H1 (cell line): ENCODE data around the gene MACROD2.

Experiments
- CHD7 ChIP-seq: fragments of 300-600 bp; sonication (generic); IDR thresholded peaks from 2 replicates; pipeline ENCODE4 v1.7.1; 2012; ENCODE audit warnings: low read length, moderate library complexity, mild to moderate bottlenecking, inconsistent platforms; ENCODE audit not compliant: insufficient replicate concordance
- CREB1 ChIP-seq: IDR thresholded peaks from 2 replicates; pipeline ENCODE4 v1.6.1; 2012; ENCODE audit warnings: inconsistent platforms
- EZH2 ChIP-seq: fragments of 200-600 bp; sonication (generic); IDR thresholded peaks from 2 replicates; pipeline ENCODE4 v1.7.1; 2012; ENCODE audit warnings: low read depth, mild to moderate bottlenecking, moderate library complexity, low read length, inconsistent platforms; ENCODE audit not compliant: severe bottlenecking
- FOSL1 ChIP-seq: IDR thresholded peaks from 2 replicates; pipeline ENCODE4 v1.6.1; 2011; ENCODE audit warnings: mild to moderate bottlenecking, low read depth, low read length, moderate library complexity; ENCODE audit not compliant: insufficient read depth
- POLR2A ChIP-seq, 2 experiments: IDR thresholded peaks; 1 replicate in 1 of 2; 2 replicates in 1 of 2; pipeline ENCODE4 v1.6.1; 2011; ENCODE audit warnings: low read depth in 2 of 2, low read length in 2 of 2, mild to moderate bottlenecking in 2 of 2; ENCODE audit errors: control extremely low read depth in 1 of 2
- POLR2AphosphoS5 ChIP-seq: IDR thresholded peaks from 2 replicates; pipeline ENCODE4 v1.6.1; 2011; ENCODE audit warnings: low read depth, low read length
- RBBP5 ChIP-seq: IDR thresholded peaks from 2 replicates; pipeline ENCODE4 v1.7.1; 2012; ENCODE audit warnings: low read depth, mild to moderate bottlenecking, inconsistent platforms, low read length, moderate library complexity, borderline replicate concordance
- SIN3A ChIP-seq, 2 experiments: IDR thresholded peaks in 1 of 2; conservative IDR thresholded peaks in 1 of 2; 2 replicates each; pipeline ENCODE4 v1.6.1; 2011 to 2012; ENCODE audit warnings: low read length in 2 of 2, improper control_type of control experiment in 1 of 2, low read depth in 1 of 2, mild to moderate bottlenecking in 1 of 2
- SP2 ChIP-seq: IDR thresholded peaks from 2 replicates; pipeline ENCODE4 v1.6.1; 2012; ENCODE audit warnings: mild to moderate bottlenecking, low read length, inconsistent platforms
- TAF1 ChIP-seq: IDR thresholded peaks from 2 replicates; pipeline ENCODE4 v1.6.1; 2011; ENCODE audit warnings: mild to moderate bottlenecking, low read depth, low read length
- YY1 ChIP-seq: IDR thresholded peaks from 2 replicates; pipeline ENCODE4 v1.6.1; 2011; ENCODE audit warnings: low read depth, mild to moderate bottlenecking, low read length
- TF ChIP-seq, protein P1 (sequence below), 3 experiments: IDR thresholded peaks; 1 replicate in 2 of 3; 2 replicates in 1 of 3; pipeline versions ENCODE4 v1.5.1 to v1.6.1; 2011; ENCODE audit warnings: low read length in 3 of 3, mild to moderate bottlenecking in 3 of 3, inconsistent platforms in 2 of 3, low read depth in 1 of 3, moderate library complexity in 1 of 3; ENCODE audit not compliant: insufficient read depth in 1 of 3; ENCODE audit errors: control extremely low read depth in 1 of 3
- TF ChIP-seq, protein P2 (sequence below): IDR thresholded peaks from 2 replicates; pipeline ENCODE4 v1.6.1; 2011; ENCODE audit warnings: low read depth, mild to moderate bottlenecking, low read length; ENCODE audit not compliant: insufficient read depth

DNA sequence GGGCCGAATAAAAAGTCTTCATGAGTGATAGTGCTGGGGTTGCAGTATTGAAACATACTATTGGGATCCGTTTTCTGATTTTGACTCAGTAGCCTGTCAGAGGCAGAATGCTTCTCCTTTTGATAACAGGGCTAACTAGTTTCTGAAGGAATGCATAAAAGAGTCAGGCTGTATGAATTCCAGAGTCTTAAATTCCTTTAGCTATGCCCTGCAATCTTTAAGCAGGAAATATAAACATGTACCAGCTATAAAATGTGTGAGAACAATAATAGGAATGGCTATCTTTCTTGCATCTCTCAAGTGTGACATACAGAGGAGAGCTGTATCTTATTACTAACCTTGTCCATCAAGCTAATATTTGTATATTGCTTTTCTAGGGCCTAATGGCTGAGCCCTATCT, 1660.8 kb downstream of the MACROD2 start:
- TF ChIP-seq EZH2 (no peak), CREB1 (no peak), TAF1 (no peak), POLR2A (IDR thresholded peaks at IDR 0.05; ENCODE audit: control extremely low read depth in 1 of 2, low read depth in 2 of 2, low read length in 2 of 2) (no peak), SP2 (no peak), RBBP5 (no peak), YY1 (no peak), POLR2AphosphoS5 (no peak), CHD7 (no peak), SIN3A (conservative IDR thresholded peaks at IDR 0.05 in 1 of 2, IDR thresholded peaks at IDR 0.05 in 1 of 2; ENCODE audit: low read depth in 1 of 2, low read length in 2 of 2) (no peak), FOSL1 (no peak)
- TF ChIP-seq, protein P1, sequence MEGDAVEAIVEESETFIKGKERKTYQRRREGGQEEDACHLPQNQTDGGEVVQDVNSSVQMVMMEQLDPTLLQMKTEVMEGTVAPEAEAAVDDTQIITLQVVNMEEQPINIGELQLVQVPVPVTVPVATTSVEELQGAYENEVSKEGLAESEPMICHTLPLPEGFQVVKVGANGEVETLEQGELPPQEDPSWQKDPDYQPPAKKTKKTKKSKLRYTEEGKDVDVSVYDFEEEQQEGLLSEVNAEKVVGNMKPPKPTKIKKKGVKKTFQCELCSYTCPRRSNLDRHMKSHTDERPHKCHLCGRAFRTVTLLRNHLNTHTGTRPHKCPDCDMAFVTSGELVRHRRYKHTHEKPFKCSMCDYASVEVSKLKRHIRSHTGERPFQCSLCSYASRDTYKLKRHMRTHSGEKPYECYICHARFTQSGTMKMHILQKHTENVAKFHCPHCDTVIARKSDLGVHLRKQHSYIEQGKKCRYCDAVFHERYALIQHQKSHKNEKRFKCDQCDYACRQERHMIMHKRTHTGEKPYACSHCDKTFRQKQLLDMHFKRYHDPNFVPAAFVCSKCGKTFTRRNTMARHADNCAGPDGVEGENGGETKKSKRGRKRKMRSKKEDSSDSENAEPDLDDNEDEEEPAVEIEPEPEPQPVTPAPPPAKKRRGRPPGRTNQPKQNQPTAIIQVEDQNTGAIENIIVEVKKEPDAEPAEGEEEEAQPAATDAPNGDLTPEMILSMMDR (IDR thresholded peaks at IDR 0.05; ENCODE audit: control extremely low read depth in 1 of 3, insufficient read depth in 1 of 3, low read depth in 1 of 3, low read length in 3 of 3), result no peak
- TF ChIP-seq, protein P2, sequence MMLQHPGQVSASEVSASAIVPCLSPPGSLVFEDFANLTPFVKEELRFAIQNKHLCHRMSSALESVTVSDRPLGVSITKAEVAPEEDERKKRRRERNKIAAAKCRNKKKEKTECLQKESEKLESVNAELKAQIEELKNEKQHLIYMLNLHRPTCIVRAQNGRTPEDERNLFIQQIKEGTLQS, result no peak
